HG03354 (cell line): ENCODE data around the gene NCKAP5.
"Not testable (repeated sequence)": the region's sequence is repeated elsewhere in the genome, so short reads cannot be mapped to it uniquely, and the experiment has no call there.

ENCODE experiments used
- ATAC-seq: cut with Tn5 transposase; IDR thresholded peaks from one replicate; pipeline ENCODE4 v1.9.1; 2021; ENCODE audit warnings: mild to moderate bottlenecking; ENCODE audit not compliant: unreplicated experiment, poor library complexity, severe bottlenecking

Gene NCKAP5

DNA sequence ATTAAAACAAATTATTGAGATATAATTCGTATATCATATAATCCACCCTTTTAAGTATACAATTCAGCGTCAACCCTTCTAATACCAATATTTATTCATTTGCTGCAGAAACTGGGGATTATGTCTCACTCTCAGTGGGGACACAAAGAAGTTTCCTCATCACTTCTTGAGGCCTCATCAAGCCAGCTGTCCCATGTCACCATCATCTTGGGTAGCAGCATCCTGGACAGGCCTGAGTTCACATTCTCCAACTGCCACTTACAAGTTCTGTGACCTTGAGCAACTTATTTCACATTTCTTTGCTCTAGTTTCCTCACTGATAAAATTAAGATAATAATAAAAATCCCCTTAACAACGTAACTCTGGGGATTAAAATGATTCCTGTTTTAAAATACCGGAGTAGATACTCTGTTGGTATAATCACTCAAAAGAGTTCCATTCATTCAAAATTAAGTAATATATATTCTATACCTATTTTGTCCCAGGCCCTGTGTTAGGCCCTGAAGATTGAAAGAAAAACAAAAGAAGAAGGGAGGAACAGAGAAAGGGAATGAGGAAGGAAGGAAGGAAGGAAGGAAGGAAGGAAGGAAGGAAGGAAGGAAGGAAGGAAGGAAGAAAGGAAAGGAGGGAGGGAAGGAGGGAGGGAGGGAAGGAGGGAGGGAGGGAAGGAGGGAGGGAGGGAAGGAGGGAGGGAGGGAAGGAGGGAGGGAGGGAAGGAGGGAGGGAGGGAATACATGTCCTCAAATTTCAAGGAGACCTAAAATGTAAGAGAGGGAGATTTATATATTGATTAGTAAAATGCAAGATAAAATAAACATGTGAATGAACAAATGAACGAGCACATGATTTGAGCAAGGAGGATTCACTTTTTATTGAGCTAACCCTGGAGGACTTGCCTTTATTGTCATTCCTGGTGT lies 42.4 kb downstream of the NCKAP5 start:
- ATAC-seq: no peak

- no peak for ATAC-seq
These were observed 43.2 kb downstream of the NCKAP5 start for GRCh38 chr2:133525090-133525489.

GRCh38 chr2:133523406-133523805 lies 44.9 kb downstream of the NCKAP5 start:
- ATAC-seq: no peak

- no peak for ATAC-seq
These were observed 46.1 kb downstream of the NCKAP5 start for GRCh38 chr2:133522204-133522603.

DNA sequence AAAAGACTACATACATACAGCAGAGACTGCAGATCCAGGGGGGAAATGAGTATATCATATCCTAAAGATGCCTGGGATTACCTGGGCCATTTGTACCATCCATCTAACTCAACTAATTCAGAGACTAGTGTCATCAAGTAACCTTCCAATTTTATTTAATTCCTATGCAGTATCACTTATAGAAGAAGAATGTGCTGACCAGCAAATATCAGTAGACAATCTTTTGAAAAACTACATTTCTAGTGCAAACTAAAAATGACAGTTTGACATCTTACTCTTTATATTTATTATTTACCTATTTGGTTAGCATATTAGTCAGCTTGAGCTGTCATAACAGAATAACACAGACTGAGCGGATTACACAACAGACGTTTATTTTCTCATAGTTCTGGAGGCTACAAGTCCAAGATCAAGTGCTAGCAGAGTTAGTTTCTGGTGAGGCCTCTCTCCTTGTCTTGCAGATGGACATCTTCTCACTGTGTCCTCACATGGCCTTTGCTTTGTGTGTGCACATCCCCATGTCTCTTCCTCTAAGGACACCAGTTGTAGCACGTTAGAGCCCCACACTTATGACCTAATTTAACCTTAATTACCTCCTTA lies 47.0 kb downstream of the NCKAP5 start:
- no peak for ATAC-seq

DNA sequence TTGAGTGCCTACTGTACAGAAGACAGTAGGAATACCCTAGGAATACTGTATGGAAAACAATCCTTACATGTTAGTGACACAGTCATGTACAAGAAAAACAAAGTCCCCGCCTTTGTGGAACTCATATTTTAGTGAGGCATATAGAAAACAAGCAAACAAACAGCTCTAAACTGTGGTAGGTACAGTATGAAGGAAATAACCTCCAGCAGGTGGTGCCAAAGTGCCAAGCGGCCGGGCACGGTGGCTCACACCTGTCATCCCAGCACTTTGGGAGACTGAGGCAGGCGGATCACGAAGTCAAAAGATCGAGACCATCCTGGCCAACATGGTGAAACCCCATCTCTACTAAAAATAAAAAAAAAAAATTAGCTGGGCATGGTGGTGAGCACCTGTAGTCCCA lies 48.6 kb downstream of the NCKAP5 start:
- not testable (repeated sequence) for ATAC-seq

DNA sequence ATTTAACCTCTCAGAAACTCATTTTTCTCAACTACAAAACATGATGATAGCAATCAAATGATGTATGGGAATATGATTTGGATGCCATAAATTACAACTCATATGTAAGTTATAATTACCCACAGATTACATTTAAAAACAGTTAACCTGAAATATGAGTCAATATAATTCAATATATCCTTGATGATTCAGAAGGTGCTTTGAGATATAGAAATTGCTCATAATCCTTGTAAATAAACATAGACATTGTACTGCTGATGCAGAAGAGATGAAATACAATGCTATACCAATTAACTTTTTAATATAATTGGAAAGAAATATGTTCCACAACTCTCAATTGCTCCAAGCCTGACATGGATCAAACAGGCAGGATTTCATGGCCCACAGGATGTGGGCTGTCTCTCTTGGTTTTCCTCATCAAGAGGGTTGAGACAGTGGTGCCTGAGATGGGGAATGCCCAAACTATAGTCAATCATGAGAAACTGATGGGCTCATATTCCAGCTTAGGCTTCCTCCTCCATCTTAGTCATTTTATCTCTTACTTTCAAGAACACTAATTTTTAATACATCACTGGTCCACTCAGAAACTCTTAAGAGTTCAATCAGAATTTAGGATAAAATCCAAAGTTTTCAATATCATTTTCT lies 49.4 kb downstream of the NCKAP5 start:
- no peak for ATAC-seq

DNA sequence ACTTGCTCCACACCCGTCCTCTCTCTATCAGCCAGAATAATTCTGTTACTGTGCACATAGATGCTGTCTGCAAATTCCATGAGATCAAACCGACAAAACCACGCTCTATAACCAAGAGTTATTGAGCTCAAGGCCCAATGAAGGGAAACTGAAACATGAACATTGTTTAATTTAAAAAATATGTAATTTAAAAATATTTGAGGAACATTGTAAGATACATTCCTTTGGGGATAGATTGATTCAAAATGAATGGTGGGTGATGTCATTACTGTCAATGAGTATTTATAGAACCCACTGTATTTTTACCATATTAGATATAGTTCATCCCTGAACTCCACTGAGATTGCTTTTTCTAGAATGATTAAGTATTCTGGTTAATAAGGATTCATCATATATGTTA lies 50.4 kb downstream of the NCKAP5 start:
- no peak for ATAC-seq

DNA sequence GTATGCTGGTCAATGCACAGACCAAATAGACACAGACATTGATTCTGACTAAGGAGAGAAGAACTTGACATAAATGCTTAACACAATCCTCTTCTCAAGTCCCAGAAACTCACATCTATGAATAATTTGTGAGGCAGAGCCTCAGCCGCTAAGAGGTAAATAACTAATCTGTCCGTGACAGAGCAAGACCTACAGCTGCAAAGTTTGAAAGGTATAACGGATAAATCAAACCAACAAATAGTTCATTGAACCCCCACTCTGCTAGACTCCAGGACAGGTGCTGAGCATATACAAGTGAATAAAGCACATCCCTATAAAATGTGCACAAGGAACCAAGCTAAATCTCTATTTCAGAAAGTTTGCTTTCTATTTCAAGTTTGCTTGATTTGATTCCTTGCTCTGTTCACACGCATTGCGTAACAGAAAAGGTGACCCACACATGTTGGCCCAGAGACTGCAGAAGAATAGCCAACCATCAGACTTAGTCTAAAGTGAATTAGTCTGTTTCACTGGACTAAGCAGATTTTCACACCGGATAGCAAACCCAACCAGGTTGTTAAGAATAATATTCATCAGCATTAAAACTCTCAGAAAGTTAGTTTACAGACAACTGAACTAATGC lies 51.7 kb downstream of the NCKAP5 start:
- ATAC-seq: no peak

- ATAC-seq: no peak
These were observed 53.0 kb downstream of the NCKAP5 start for GRCh38 chr2:133515271-133515670.

GRCh38 chr2:133513893-133514292 lies 54.4 kb downstream of the NCKAP5 start:
- no peak for ATAC-seq

GRCh38 chr2:133512121-133512520 lies 56.1 kb downstream of the NCKAP5 start:
- no peak for ATAC-seq

DNA sequence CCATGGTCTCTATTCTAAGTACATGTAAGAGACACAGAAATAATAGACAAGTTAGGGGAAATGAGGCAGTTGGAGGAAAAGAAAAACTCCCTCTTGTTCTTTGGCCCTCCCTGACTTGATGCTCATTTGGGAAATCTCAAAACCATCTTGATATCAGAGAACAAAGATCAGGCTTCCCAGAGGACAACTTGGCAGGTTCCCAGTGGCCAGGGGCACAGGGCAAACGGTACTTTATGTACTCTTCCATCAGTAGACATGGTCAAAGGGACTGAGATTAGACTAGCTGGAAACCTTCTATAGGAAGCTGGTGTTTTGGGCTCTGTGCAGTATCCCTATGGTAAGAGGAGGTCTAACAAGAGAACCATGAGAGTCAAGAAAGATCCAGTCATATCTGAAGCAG lies 56.6 kb downstream of the NCKAP5 start:
- no peak for ATAC-seq

DNA sequence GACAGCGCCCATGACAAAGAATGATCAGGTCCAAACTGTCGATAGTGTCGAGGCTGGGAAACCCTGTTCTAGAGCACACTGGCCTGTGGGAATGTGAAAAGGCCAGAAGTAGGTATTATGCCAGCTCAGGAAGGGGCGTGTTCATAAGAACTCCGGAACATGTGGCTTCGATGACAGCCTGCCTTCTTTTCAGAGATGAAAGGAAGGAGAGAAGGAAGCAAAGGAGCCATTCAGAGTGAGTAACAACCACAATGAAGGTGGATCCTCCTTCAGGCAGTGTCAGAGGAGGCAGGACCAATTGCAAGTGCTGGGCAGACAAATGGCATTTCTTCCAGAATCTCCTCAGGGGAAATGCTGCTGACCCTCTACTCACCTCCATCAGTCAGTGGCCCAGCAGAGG lies 58.5 kb downstream of the NCKAP5 start:
- no peak for ATAC-seq

GRCh38 chr2:133508546-133509165 lies 59.6 kb downstream of the NCKAP5 start:
- ATAC-seq: no peak

GRCh38 chr2:133506996-133507395 lies 61.3 kb downstream of the NCKAP5 start:
- ATAC-seq: no peak

DNA sequence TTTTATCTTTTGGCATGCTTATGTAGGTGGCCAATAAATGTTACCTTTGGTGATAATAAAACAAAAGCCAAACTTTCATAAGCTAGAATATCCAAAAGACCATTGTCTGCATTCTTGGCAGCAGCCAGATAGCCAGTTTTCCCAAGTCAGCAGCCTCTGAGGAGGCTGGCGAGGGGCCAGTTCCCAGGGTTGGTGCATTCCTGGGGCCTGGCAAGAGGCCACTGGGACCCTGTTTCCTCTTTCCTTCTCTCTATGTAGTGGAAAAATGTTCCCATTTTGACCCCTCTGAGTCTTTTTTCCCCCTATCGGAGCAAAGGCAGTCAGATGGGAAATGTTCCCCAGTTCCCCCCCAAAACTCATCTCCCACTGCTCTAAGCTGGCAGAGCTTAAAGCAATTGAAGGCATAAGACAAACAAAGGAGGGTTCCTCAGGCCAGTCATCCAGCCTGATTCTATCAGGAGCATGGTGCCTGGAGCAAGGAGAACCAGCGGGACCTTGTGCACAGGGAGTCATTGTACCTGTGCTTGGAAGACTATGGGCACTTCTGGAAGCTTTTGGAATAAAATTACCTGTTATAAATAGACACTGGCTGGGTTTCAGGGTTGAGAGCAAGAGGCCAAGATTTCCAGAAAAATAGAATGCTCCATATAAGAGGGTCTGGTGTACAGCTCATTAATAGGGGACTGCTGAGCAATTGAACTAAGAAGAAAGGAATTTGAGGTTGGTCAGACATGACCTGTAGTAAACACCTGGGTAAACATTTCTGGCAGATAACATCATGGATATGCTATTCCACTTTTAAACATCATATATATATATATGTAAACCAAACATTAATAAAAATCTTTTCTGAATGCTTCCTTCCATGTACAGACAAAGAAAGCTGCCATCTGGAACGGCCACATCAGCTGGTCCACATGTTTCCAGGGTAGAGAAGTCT lies 63.4 kb downstream of the NCKAP5 start:
- no peak for ATAC-seq

GRCh38 chr2:133503927-133504326 lies 64.3 kb downstream of the NCKAP5 start:
- no peak for ATAC-seq

GRCh38 chr2:133503323-133503722 lies 64.9 kb downstream of the NCKAP5 start:
- ATAC-seq: peak; percentile 86
